GM21717 (cell line): Measurements from ENCODE around the gene SEC14L2.
"Not testable (repeated sequence)": the region's sequence is repeated elsewhere in the genome, so short reads cannot be mapped to it uniquely, and the experiment has no call there.

Source experiments
- ATAC-seq: cut with Tn5 transposase; IDR thresholded peaks from one replicate; pipeline ENCODE4 v1.9.1; 2021; ENCODE audit warnings: mild to moderate bottlenecking, moderate library complexity; ENCODE audit not compliant: unreplicated experiment

SEC14L2 gene

GRCh38 chr22:30451488-30451887, 54.7 kb downstream of the SEC14L2 start:
- not testable (repeated sequence) for ATAC-seq

- ATAC-seq, result no peak
Observed at GRCh38 chr22:30452861-30453260, 56.0 kb downstream of the SEC14L2 start.

- no peak for ATAC-seq
Observed at GRCh38 chr22:30453731-30454510, 57.1 kb downstream of the SEC14L2 start.

GRCh38 chr22:30455075-30455840, 58.4 kb downstream of the SEC14L2 start:
- no peak for ATAC-seq

GRCh38 chr22:30457981-30458380, 61.2 kb downstream of the SEC14L2 start:
- ATAC-seq, result no peak

GRCh38 chr22:30459181-30460052, 62.6 kb downstream of the SEC14L2 start:
- ATAC-seq, result no peak

- no peak for ATAC-seq
Observed at GRCh38 chr22:30460147-30460546, 63.3 kb downstream of the SEC14L2 start.

- not testable (repeated sequence) for ATAC-seq
Observed at GRCh38 chr22:30460555-30460954, 63.7 kb downstream of the SEC14L2 start.

- ATAC-seq, result no peak
Observed at GRCh38 chr22:30469165-30469564, 72.3 kb downstream of the SEC14L2 start.

GRCh38 chr22:30470655-30471054, 73.8 kb downstream of the SEC14L2 start:
- ATAC-seq, result no peak

- ATAC-seq, result no peak
Observed at GRCh38 chr22:30471616-30472318, 74.9 kb downstream of the SEC14L2 start, which contains the start of gene SEC14L3. Gene SEC14L3, minus strand, starts transcription at chr22:30472017. Its CDS starts 59 bp downstream, at chr22:30471958.

GRCh38 chr22:30472994-30473720, 76.3 kb downstream of the SEC14L2 start:
- ATAC-seq, result no peak

GRCh38 chr22:30474121-30474520, 77.3 kb downstream of the SEC14L2 start:
- ATAC-seq, result no peak
